Right renal pelvis (tissue), 4 donors: ENCODE results near the gene CCDC12. TPM values are rescaled to one million over a fixed set of nuclear protein-coding genes. Genes with fewer than 3 reads are reported as not detected.
"Not testable (repeated sequence)": the region's sequence is repeated elsewhere in the genome, so short reads cannot be mapped to it uniquely, and the experiment has no call there.

Experiments
- DNase-seq, 4 donors: peaks; one replicate each; pipeline ENCODE4 v3.0.0-alpha.2; 2013; ENCODE audit warnings: low read depth in 4 of 4, low spot score in 3 of 4, missing footprints in 1 of 4
- polyA plus RNA-seq, 4 donors: library from polyadenylated mRNA; unstranded; fragments of 120-200 nt; gene quantifications; one replicate each; pipeline ENCODE4 v1.2.1, GENCODE V29; 2013; ENCODE audit not compliant: insufficient read length in 4 of 4

Gene CCDC12
- polyA plus RNA-seq, 4 donors = 45.9 to 60.6 (median 51.2) TPM

DNA sequence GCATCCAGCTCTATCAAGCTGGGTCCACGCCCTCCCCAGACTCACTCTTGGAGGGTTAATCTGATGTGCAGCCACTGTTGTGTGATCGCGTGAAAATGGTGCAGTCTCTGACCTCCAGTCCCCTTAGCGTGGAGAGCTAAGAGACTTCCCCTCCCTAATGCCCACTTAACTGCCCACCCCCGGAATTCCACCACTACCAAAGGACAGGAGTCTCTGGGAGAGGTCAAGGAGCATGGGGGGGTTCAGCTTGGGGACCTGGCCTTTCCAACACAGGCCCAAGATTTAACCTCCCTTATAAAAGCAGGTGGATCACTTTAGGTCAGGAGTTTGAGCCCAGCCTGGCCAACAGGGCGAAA is 48.8 kb downstream of the CCDC12 start:
- no peak for DNase-seq

DNA sequence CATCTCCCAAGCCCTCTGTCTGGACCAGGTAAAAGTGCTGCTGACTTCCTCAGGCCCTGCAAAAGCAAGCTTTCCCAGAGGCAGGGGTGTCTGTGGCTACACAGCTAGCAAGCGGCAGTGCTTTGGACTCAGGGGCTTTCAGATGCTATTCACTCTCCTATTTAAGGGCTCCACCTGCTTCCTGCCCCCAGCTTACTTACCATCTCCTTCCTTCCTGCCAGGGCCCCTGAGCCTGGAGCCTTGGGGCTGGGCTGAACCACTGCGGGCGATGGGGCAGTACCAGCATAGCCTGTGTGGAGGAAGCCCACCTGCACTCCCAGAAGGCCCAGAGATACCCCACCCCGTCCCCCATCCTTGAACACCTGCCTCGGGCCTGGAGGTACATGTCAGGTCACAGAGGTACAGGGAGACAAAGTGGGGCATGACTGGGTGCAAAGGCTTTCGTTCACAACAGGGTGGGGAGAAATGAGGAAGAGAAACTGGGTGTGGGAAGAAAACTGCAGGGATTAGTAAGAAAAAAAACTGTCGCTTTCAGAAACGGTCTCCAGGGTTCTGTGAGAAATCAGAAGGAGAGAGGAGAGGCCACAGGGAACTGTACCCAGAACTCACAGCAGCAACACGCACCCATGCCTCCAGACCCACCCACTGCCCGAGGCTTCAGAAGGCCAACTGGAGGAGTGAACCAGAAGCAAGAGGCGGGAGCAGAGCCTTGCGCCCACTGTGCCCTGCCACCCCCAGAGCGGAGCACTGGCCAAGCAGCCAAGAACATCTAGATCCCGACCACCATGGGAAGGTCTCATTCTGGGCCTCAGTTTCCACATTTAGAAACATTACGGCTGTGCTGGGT is 49.5 kb downstream of the CCDC12 start:
- DNase-seq = no peak

DNA sequence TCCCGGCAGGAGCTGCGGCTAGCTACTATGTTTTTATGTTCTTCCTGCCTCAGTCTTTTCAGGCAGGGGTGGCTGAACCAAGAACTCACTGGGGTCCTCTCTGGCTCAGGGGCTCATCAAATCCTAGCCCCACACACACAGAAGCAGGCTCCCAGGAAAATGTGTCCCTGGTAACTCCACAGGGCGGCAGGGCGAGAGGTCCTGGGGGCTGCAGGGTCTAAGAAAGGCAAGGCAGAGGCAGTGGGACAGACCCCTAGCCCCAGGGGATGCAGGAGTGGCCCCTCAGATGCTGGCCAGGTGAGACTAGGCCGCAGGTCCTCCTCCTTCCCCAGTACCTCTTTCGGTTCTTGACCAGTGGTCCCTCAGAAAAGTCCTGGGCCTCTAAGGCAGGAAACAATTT is 50.1 kb downstream of the CCDC12 start:
- DNase-seq = no peak

DNA sequence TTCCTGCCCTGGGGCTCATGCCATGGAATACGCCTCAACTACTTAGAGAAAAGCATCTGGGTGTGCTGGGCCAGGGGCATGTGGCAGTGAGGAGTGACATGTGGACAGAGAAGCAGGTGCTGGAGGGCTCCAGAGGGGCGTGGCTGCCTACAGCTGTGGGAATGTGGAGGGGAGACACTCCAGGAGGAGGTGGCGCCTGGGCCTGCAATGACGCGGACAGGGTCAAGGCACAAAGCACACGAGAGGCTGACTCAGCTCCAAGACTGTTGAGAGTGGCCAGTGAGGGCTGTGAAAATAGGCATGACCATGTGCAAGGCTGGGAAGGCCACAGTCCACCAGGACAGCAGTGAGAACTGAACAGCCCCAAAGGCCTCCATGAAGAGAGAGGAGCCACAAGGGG is 50.5 kb downstream of the CCDC12 start:
- no peak for DNase-seq

DNA sequence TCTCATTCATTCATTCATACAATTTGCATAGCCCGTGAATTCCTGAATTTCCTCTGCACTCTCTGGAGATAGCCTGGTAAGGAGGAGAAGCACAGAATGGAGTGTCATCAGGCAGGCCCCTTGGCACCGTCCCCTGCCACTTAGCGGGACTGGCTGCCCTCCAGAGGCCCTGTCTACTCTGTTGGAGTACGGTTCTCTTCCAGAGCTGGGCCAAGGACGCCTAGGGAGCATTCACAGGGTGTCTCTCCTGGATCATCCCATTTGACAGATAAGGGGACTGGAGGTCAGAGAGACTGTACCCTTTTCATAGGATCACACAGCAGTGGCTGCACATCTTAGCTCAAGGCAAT is 51.0 kb downstream of the CCDC12 start:
- DNase-seq = no peak

DNA sequence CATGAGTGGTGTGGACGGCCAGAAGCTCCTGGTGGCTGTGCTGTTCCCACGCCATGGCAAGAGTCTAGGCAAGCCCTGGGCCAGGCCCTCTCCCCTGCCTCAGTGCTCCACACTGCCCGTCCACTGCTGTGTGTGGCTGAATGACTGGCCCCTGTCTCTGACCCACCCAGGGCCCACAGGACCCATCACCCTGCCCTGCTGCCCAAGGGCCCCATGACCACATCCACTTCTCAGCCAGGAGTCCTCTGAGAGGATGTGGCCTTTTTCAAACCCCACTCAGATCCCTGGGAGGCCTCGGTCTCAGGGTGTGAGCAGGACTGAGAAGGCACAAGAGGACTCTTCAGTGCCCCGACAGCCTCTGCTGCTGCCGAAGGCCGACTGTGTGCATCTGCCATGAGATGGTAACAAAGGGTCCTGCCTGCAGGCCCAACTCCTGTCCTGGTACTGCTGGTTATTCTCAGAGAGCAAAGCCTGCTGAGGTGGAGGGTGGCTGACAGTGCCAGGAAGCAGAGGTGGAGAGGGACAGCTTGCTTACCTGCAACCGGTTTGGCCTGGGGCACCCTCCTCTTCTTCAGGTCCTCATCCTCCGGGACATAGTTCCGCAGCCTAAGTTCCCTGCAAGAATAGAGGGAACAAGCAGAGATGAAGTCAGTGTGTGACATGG is 51.5 kb downstream of the CCDC12 start:
- DNase-seq = no peak

DNA sequence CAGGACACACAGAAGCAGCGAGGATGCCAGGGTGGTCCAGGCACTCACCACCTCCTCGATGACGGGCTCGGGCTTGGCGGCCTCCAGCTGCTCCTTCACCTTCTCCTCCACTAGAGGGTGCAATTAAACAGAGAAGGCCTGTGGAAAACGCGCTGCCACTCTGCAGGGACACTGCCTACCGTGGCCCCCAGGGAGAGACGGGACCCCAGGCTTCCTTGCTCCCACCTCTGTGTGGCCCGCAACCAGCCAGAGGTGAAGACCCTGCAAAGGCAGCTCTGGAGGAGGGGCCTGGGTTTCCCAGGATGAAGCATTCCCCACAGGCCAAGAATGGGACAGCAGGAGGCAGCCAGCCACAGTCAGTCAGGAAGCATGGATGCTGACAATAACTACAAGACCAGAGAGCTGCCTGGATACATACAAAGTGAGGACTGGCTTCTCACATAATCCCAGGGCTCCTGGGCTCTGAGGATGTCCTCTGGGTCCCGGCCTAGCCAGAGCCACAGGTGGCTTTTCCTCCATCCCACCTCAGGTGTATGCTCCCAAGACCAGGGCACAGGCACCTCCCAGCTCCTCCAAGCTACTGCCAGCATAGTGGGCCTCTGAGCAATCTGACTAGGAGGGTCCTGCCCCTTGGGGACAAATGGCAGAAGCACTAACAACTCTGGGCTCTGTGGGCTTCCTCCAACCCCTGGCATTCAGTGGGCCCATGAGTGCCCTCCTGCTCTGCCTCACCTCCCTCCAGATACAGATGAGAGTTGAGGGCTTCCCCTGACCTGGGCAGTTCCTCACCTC is 52.8 kb downstream of the CCDC12 start:
- no peak for DNase-seq

DNA sequence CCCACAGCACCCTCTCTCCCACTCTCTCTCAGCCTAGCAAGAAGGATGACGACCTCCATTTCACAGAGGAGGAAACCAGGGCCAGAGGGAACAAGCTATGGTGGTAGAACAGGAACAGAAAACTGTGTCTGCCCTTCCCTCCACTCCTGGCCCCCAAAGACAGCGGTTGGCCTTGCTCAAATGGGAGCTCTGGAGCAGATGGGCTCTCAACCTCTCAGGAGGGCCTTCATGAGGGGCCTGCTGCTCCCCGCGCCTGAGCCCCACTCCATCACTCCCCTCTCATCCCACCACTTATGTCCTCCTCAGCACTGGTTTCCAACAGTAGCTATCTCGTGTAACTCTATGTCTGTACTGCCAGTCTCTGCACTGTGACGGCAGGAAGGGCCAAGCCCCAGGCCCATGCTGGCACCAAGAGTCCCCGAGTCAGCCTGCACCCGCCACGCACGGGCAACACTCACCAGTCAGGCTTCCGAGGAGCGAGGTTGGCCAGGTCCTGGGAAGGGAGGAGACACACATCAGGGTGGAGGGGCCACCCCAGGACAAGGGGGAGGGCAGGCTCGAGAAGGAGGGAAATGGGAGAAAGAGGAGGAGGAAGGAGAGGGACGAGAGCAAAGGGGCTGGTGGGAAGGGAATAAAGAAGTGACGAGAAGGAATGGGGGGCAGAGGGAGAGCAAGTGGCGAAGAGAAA is 53.5 kb downstream of the CCDC12 start:
- no peak for DNase-seq

DNA sequence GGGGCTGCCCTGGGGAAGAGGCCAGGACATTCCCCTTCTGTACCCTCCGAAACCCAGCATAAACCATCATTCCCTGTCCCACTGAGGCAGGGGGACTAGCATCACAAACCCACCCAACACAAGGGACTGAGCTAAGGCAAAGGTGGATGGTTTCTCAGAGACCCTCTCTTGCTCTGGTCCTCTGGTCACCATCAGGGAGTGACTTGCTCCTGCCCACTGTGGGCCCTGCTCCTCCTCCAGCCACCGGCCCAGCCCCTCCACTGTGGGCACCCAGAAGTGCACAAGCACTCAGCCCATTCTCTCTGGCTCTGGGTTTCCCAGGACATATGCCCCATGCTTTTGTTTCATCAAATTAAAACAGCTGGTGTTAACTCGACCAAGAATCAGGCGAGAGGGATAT is 54.1 kb downstream of the CCDC12 start:
- DNase-seq = no peak

DNA sequence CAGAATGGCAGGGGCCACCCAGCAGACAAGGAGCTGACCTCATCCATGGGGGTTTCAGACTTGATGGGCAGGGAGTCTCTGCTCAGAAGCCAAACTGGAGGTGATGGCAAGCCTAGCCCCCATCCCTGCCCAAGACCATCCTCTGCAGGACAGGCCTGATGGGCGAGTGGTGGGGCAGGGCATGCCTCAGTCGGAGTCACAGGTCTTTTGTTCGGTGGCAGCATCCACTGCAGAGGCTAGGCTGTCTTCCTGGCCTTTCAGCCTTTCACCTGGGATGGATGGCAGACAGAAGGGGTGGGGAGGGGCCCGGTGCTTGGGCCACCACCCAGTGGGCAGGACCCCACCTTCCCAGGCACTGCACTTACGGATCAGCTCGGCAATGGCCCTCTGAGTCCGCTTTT is 54.7 kb downstream of the CCDC12 start:
- no peak for DNase-seq

DNA sequence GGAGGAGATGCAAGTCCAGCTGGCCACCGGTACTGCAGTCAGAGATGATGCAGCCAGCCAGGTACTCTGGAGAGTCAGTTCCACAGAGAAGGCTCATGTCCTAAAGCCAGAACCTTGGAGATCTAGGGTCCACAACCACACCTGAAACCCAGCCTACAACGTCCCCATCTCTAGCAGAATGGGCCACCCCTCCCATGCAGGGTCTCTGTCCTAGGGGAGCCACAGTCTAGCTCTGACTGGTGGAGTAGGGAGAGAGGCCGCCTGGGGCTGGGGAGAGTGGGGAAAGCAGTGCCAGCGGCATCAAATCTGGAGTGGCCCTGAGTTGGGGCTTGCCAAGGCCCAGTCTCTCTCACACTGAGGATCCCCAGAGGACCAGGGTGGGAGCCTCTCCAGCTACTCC is 55.5 kb downstream of the CCDC12 start:
- no peak for DNase-seq

DNA sequence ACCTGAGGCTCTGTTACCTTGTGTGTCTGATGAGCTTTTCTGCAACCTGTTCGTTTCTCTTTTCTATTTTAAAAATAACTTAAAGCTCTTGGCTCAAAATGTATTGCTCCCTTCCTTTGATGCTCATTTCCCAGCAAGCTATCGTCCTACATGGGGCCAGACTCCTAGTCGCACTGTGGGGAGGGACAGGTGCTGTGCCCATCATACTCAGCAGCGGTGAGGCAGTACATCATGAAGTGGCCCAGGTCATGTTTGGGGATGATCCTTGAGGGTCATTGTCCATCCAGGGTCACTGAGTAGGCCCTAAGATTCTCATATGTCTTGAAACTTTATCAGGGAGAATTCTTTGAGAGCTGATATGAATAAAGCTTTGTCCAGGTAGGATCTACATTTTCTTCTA is 57.9 kb downstream of the CCDC12 start:
- DNase-seq = no peak

DNA sequence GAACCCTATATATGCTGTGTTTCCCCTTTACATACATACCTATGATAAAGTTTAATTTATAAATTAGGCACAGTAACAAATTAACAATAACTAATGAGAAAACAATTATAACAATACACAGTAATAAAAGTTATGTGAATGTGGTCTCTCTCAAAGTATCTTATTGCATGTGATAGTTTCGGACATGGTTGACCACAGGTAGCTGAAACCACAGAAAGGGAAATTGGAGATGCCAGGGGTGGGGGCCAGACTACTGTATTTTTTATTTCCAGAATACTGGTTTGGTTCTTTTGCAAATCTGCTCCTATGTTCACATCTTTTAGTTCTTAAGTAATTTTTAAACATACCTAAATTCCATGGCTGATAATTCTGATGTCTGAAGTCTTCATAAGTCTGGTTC is 58.3 kb downstream of the CCDC12 start:
- no peak for DNase-seq

DNA sequence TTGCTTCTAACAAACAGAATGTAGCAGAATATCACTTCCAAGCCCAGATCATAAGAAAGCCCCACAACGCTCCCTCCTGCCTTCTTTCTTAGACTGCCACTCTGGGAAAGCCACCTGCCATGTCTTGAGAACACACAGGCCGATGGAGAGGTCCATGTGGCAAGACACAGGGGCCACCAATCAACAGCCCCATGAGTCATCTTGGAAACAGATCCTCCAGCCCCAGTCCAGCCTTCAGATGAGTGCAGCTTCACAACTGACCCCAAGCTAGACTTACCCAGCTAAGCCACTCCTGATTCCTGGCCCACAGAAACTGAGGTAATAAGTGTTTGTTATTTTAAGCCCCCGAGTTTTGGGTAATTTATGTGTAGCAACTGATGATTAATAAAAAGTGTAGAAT is 59.3 kb downstream of the CCDC12 start:
- DNase-seq = no peak

DNA sequence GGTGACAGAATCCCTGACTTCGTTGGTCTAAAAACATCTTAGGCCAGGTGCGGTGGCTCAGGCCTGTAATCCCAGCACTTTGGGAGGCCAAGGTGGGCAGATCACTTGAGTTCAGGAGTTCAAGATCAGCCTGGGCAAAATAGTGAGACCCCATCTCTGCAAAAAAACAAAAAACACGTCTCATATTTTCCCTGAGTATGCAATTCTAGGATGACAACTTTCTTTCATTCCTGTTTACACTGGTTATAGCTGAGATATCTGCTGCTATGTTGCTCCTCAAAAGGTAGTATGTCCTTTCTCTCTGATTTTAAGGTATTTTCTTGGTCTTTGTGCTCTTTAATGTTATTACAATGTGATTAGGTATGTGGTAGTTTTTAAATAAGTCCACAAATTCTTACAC is 59.7 kb downstream of the CCDC12 start:
- DNase-seq = no peak

DNA sequence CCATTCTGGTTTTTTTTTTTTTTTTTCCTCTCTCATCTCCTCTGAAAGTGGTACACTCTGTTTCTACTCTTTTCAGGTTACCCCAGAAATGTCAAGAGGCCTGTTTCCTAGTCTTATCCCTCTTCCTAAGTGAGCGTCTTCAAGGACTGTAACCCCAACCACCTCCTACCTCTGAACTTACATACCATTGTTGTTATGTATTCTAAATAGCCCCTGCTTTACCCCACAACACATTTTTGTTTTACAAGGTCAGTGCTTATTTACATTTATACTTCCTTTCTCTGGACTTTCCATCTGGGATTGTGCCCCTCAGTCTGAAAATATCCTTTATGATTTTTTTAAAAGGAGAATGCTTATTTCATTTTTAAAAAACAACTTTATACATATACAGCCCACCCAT is 60.3 kb downstream of the CCDC12 start:
- DNase-seq = no peak

DNA sequence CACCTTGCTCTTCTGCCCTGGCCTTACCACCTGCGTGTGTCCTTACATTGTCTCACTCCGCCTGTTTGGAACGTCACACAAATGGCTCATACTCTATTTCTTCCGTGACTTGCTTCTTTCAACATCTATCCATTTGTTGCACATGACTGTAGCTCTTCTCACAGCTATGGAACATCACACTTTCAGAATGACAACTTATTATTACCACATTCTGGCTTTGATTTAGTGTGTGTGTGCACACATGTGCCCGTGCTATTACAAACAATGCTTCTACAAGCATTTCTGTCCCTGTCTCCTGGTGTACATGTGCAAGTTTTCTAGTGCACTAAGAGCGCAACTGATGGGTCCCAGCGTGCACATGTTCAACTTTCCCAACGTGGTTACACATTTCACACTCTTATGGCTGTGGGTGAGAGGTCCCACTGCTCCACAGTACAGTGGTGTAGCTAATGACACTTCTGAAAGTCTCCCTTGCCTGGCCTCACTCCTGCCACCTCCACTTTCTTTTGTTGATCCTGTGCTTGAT is 61.2 kb downstream of the CCDC12 start:
- DNase-seq = no peak

DNA sequence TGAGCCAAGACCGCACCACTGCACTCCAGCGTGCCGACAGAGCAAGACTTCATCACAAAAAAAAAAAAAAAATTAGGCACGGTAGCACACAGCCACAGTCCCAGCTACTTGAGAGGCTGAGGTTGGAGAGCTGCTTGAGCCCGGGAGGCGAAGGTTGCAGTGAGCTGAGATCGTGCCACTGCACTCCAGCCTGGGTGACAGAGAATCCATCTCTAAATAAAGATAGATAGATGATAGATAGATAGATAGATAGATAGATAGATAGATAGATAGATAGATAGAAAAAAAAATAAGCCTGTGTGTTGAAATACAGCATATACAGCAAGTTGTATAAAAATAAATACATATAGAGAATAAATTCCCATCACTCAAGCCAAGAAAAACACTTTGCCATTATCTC is 61.7 kb downstream of the CCDC12 start:
- no peak for DNase-seq

DNA sequence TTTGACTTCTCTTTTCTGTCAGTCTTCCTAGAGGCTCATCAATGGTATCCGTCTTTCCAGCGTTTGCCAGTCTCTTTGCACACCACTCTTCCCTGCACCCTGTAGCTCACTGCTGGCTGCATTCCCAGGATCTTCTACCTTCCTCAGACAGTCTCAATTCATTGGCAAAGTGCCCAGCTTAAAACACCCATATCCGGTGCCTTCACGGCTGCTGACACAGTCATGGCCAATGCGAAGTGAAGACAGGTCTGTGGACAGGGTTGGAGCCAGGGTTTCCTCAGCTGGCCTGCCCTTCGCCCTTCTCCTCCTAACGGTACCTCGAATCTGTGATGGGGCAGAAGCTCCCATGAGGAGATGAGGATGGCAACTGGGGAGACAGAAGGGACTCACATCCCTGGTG is 62.9 kb downstream of the CCDC12 start:
- no peak for DNase-seq

DNA sequence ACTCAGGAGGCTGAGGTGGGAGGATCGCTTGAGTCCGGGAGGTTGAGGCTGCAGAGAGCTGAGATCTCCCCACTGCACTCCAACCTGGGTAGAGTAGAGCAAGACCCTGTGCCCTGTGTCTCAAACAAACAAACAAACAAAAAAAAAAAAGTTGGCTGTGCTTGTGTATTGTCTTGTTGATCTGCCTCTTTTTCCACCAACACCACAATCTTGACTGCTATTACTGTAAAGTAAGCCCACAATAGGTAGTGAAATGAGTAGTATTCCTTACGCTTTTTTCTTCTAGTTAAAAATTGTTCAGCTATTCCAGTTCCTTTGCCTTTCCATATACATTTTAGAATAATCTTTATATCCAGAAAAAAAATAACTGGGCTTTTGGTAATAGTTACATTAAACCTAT is 63.6 kb downstream of the CCDC12 start:
- no peak for DNase-seq

DNA sequence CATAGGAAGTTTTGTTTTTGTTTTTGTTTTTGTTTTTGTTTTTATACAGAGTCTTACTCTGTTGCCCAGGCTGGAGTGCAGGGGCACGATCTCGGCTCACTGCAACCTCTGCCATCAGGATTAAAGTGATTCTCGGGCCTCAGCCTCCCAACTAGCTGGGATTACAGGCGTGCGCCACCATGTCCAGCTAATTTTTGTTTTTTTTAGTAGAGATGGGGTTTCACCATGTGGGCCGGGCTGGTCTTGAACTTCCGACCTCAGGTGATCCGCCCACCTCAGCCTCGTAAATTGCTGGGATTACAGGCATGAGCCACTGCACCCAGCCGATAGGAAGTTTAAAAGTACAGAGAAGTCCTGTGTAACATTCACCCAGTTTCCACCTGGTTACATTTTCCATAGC is 65.6 kb downstream of the CCDC12 start:
- not testable (repeated sequence) for DNase-seq
